Measurements from ENCODE around the gene KRT25. TPM values are rescaled to one million over a fixed set of nuclear protein-coding genes. Genes with fewer than 3 reads are reported as not detected.

The KRT25 gene
- total RNA-seq, 1 experiment from 2014 or later: not detected

GRCh38 chr17:40718930-40719329 is 36.2 kb downstream of the KRT25 start:
- Histone ChIP-seq H3K79me2 (ENCODE audit: low read depth) (no peaks in the 10 kb centered on the region), H2AFZ (no peak overlapping the region), H3K4me2 (no peak overlapping the region), H3K36me3 (ENCODE audit: low read depth) (no peaks in the 10 kb centered on the region), H3K4me1 (replicated peaks; ENCODE audit: insufficient read depth) (no peaks in the 10 kb centered on the region), H3F3A (ENCODE audit: insufficient read depth, low read depth) (no peaks in the 10 kb centered on the region), H3K27ac (no peak overlapping the region), H3K9me2 (ENCODE audit: insufficient read depth) (no peaks in the 10 kb centered on the region), H3K4me3 (no peak overlapping the region), H4K20me1 (ENCODE audit: insufficient read depth) (no peaks in the 10 kb centered on the region), H3K9me3 (ENCODE audit: insufficient read depth, low read depth) (peaks cover 3% of the 10 kb centered on the region; the same call in 1 of the 2 replicates), H3K27me3 (ENCODE audit: insufficient read depth, low read depth) (no peaks in the 10 kb centered on the region)
- no TSS peak for BruUV-seq (replicated peaks)
- DNase-seq: peak; percentile 25 to 48
- ChIA-PET POLR2A (ENCODE audit: unreplicated experiment) (no interaction called here), CTCF (no interaction called here)
- TF ChIP-seq EZH2 (IDR thresholded peaks at IDR 0.05; ENCODE audit: low read depth): no peak
- no peak for TF ChIP-seq CTCF (conservative IDR thresholded peaks at IDR 0.05)
- intact Hi-C loops (cut with micrococcal nuclease; ENCODE audit: unreplicated experiment): no loop called here

- Histone ChIP-seq H3K27me3 (ENCODE audit: insufficient read depth, low read depth) (no peaks in the 10 kb centered on the region), H2AFZ (no peak overlapping the region), H3F3A (ENCODE audit: insufficient read depth, low read depth) (no peaks in the 10 kb centered on the region), H3K27ac (no peak overlapping the region), H3K36me3 (ENCODE audit: low read depth) (no peaks in the 10 kb centered on the region), H3K4me3 (no peak overlapping the region), H4K20me1 (ENCODE audit: insufficient read depth) (no peaks in the 10 kb centered on the region), H3K9me2 (ENCODE audit: insufficient read depth) (no peaks in the 10 kb centered on the region), H3K4me1 (replicated peaks; ENCODE audit: insufficient read depth) (no peaks in the 10 kb centered on the region), H3K79me2 (ENCODE audit: low read depth) (no peaks in the 10 kb centered on the region), H3K4me2 (no peak overlapping the region), H3K9me3 (ENCODE audit: insufficient read depth, low read depth) (peaks cover 3% of the 10 kb centered on the region; the same call in 1 of the 2 replicates)
- intact Hi-C loops (cut with micrococcal nuclease; ENCODE audit: unreplicated experiment): no loop called here
- CTCF ChIA-PET: no interaction called here
- TF ChIP-seq EZH2 (IDR thresholded peaks at IDR 0.05; ENCODE audit: low read depth): no peak
- no peak for TF ChIP-seq CTCF (conservative IDR thresholded peaks at IDR 0.05)
- BruUV-seq (replicated peaks): no TSS peak
- DNase-seq: no peak
- POLR2A ChIA-PET (ENCODE audit: unreplicated experiment): interaction anchor here (0.6 kb wide), 1 partner anchor 40 kb away, joined by 3 read pairs; no protein-coding TSS in a partner anchor
These were observed 37.4 kb downstream of the KRT25 start for GRCh38 chr17:40717776-40718175.

- BruUV-seq (replicated peaks): no TSS peak
- Histone ChIP-seq H3K9me3 (ENCODE audit: insufficient read depth, low read depth) (peaks cover 3% of the 10 kb centered on the region; the same call in 1 of the 2 replicates), H3K4me3 (no peak overlapping the region), H2AFZ (no peak overlapping the region), H3K4me1 (replicated peaks; ENCODE audit: insufficient read depth) (no peaks in the 10 kb centered on the region), H3K9me2 (ENCODE audit: insufficient read depth) (no peaks in the 10 kb centered on the region), H3F3A (ENCODE audit: insufficient read depth, low read depth) (no peaks in the 10 kb centered on the region), H4K20me1 (ENCODE audit: insufficient read depth) (no peaks in the 10 kb centered on the region), H3K36me3 (ENCODE audit: low read depth) (no peaks in the 10 kb centered on the region), H3K27ac (no peak overlapping the region), H3K4me2 (no peak overlapping the region), H3K79me2 (ENCODE audit: low read depth) (no peaks in the 10 kb centered on the region), H3K27me3 (ENCODE audit: insufficient read depth, low read depth) (no peaks in the 10 kb centered on the region)
- TF ChIP-seq EZH2 (IDR thresholded peaks at IDR 0.05; ENCODE audit: low read depth): no peak
- no peak for TF ChIP-seq CTCF (conservative IDR thresholded peaks at IDR 0.05)
- POLR2A ChIA-PET (ENCODE audit: unreplicated experiment): no interaction called here
- DNase-seq: no peak
- intact Hi-C loops (cut with micrococcal nuclease; ENCODE audit: unreplicated experiment): no loop called here
- CTCF ChIA-PET: no interaction called here
These were observed 40.7 kb downstream of the KRT25 start for GRCh38 chr17:40714473-40714872.
